A549 (cell line): ENCODE results near the gene TMEM235.

Experiments used
- BHLHE40 ChIP-seq: IDR thresholded peaks from 2 replicates; pipeline ENCODE4 v1.6.1; 2012; ENCODE audit warnings: low read depth, low read length, inconsistent platforms
- CBX2 ChIP-seq: fragments of 200-600 bp; sonication (generic); IDR thresholded peaks from 2 replicates; pipeline ENCODE4 v1.6.1; 2016; ENCODE audit warnings: low read depth, mild to moderate bottlenecking, borderline replicate concordance
- EP300 ChIP-seq, 2 experiments: fragments of >200 bp; sonication (Bioruptor Twin); formaldehyde crosslinking; IDR thresholded peaks; 2 replicates in 1 of 2; 3 replicates in 1 of 2; pipeline ENCODE4 v1.6.1; 2016 to 2017
- HEYL ChIP-seq: fragments of 250-450 bp; sonication (Bioruptor Pico); IDR thresholded peaks from 2 replicates; pipeline ENCODE4 v1.8.0; 2021; ENCODE audit warnings: mild to moderate bottlenecking, moderate library complexity
- HOXA7 ChIP-seq: fragments of 250-450 bp; sonication (Bioruptor Pico); IDR thresholded peaks from 2 replicates; pipeline ENCODE4 v1.5.0; 2020; ENCODE audit warnings: mild to moderate bottlenecking, moderate library complexity
- POLR2A ChIP-seq: IDR thresholded peaks from 2 replicates; pipeline ENCODE4 v1.6.1; 2012; ENCODE audit warnings: mild to moderate bottlenecking, low read length
- POLR2AphosphoS2 ChIP-seq: conservative IDR thresholded peaks from 2 replicates; pipeline ENCODE4 v1.6.1; 2012; ENCODE audit warnings: low read length, improper control_type of control experiment, inconsistent platforms
- RAD21 ChIP-seq, 2 experiments: fragments of >200 bp in 1 of 2; sonication (Bioruptor Twin) in 1 of 2; formaldehyde crosslinking in 1 of 2; IDR thresholded peaks in 1 of 2; conservative IDR thresholded peaks in 1 of 2; 2 replicates in 1 of 2; 3 replicates in 1 of 2; pipeline ENCODE4 v1.6.1; 2012 to 2018; ENCODE audit warnings: inconsistent platforms in 1 of 2
- RARB ChIP-seq: fragments of 250-450 bp; sonication (Bioruptor Pico); IDR thresholded peaks from 2 replicates; pipeline ENCODE4 v1.8.0; 2021; ENCODE audit warnings: mild to moderate bottlenecking, moderate library complexity
- RFX5 ChIP-seq: fragments of 450-650 bp; IDR thresholded peaks from 2 replicates; pipeline ENCODE4 v1.7.1; 2014; ENCODE audit warnings: antibody characterized with exemption, mild to moderate bottlenecking, moderate library complexity
- ZC3H11A ChIP-seq: fragments of 450-650 bp; IDR thresholded peaks from 2 replicates; pipeline ENCODE4 v1.6.1; 2014; ENCODE audit warnings: antibody characterized with exemption, mild to moderate bottlenecking
- TF ChIP-seq, protein P1 (sequence below): fragments of >200 bp; sonication (Bioruptor Twin); formaldehyde crosslinking; IDR thresholded peaks from 3 replicates; pipeline ENCODE4 v1.5.1; 2016
- TF ChIP-seq, protein P2 (sequence below): IDR thresholded peaks from 2 replicates; pipeline ENCODE4 v1.6.1; 2012
- TF ChIP-seq, protein P3 (sequence below): fragments of 450-650 bp; IDR thresholded peaks from 2 replicates; pipeline ENCODE4 v1.6.1; 2014; ENCODE audit warnings: antibody characterized with exemption

DNA sequence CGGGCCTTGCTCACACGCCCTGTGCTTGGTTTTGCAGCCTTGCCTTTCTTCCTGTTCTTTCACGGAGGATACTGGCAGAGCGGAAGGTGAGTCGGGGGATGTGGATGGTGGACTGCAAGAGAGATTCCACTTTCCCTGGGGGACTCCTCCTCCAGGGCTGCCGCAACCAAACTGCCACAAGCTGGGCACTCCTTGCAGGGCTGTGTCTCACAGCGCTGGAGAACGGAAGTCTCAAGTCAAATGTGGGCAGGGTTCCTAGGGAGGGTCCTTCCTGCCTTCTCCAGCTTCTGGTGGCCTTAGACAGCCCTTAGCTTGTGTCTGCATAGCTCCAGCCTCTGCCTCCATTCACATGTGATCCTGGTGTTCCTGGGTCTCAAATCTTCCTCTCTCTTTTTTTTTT is 28.8 kb upstream of the TMEM235 start:
- TF ChIP-seq EP300 (IDR thresholded peaks at IDR 0.05) (no peak), RAD21 (conservative IDR thresholded peaks at IDR 0.05 in 1 of 2, IDR thresholded peaks at IDR 0.05 in 1 of 2) (no peak), RFX5 (no peak), RARB (CRISPR knock-in tag) (no peak), POLR2AphosphoS2 (no peak), ZC3H11A (no peak), POLR2A (no peak), CBX2 (no peak), HOXA7 (CRISPR knock-in tag) (no peak), BHLHE40 (no peak), HEYL (no peak)
- TF ChIP-seq, protein P1, sequence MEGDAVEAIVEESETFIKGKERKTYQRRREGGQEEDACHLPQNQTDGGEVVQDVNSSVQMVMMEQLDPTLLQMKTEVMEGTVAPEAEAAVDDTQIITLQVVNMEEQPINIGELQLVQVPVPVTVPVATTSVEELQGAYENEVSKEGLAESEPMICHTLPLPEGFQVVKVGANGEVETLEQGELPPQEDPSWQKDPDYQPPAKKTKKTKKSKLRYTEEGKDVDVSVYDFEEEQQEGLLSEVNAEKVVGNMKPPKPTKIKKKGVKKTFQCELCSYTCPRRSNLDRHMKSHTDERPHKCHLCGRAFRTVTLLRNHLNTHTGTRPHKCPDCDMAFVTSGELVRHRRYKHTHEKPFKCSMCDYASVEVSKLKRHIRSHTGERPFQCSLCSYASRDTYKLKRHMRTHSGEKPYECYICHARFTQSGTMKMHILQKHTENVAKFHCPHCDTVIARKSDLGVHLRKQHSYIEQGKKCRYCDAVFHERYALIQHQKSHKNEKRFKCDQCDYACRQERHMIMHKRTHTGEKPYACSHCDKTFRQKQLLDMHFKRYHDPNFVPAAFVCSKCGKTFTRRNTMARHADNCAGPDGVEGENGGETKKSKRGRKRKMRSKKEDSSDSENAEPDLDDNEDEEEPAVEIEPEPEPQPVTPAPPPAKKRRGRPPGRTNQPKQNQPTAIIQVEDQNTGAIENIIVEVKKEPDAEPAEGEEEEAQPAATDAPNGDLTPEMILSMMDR = no peak
- TF ChIP-seq, protein P2, sequence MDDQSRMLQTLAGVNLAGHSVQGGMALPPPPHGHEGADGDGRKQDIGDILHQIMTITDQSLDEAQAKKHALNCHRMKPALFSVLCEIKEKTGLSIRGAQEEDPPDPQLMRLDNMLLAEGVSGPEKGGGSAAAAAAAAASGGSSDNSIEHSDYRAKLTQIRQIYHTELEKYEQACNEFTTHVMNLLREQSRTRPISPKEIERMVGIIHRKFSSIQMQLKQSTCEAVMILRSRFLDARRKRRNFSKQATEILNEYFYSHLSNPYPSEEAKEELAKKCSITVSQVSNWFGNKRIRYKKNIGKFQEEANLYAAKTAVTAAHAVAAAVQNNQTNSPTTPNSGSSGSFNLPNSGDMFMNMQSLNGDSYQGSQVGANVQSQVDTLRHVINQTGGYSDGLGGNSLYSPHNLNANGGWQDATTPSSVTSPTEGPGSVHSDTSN = no peak
- TF ChIP-seq, protein P3, sequence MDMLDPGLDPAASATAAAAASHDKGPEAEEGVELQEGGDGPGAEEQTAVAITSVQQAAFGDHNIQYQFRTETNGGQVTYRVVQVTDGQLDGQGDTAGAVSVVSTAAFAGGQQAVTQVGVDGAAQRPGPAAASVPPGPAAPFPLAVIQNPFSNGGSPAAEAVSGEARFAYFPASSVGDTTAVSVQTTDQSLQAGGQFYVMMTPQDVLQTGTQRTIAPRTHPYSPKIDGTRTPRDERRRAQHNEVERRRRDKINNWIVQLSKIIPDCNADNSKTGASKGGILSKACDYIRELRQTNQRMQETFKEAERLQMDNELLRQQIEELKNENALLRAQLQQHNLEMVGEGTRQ = no peak
